ENCODE data around the gene PRR5. TPM values are rescaled to one million over a fixed set of nuclear protein-coding genes. Genes with fewer than 3 reads are reported as not detected.
A peak's percentile ranks its signal among the peaks of the same experiment; 100 is the strongest.
"Not testable (repeated sequence)": the region's sequence is repeated elsewhere in the genome, so short reads cannot be mapped to it uniquely, and the experiment has no call there.

The PRR5 gene
- total RNA-seq, 2 donors from 2014 or later: 12.5 to 20.4 TPM

GRCh38 chr22:44741929-44742328, 39.9 kb downstream of the PRR5 start:
- Histone ChIP-seq H3K27me3 (no peaks in the 10 kb centered on the region), H3K4me1 (peaks cover 15% of the 10 kb centered on the region), H3K9me3 (no peaks in the 10 kb centered on the region), H3K36me3 (replicated peaks in 1 of 2; ENCODE audit: insufficient read depth in 1 of 2, low read depth in 2 of 2) (no peaks in the 10 kb centered on the region), H3K27ac (no peak overlapping the region), H3K4me3 (no peak overlapping the region)
- WGBS, 2 donors: 61 to 67% methylated on average over 9 of the region's 9 CpGs
- ATAC-seq: no peak
- intact Hi-C loops (cut with DNase I): no loop called here
- TF ChIP-seq CTCF (IDR thresholded peaks at IDR 0.05): no peak
- no peak for TF ChIP-seq POLR2A (IDR thresholded peaks at IDR 0.05)
- DNase-seq: no peak

DNA sequence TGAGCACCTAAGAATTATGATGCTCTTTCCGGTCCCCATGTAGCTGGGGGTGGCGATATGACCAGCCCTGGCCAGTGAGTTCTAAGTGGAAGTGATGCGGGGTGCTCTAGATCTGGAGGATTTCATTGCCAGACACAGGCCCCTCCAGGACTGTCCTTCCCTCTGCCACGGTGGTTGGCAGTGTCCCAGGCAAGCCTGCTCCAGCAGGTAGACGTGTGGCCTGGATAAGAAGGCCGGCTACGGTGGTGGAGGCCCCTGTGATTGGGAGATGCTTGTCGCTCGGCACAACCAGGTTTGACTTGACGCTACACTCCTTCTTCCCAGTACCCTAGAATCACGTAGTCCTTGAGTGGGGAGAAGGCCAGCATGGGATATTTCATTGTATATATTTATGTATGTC, 41.2 kb downstream of the PRR5 start:
- H3K9me3 ChIP-seq: no peaks in the 10 kb centered on the region
- intact Hi-C loops (cut with DNase I): no loop called here
- 85% methylated on average over 6 to 11 of the region's 11 CpGs for WGBS, 2 donors
- no peaks in the 10 kb centered on the region for H3K36me3 ChIP-seq (replicated peaks in 1 of 2; ENCODE audit: insufficient read depth in 1 of 2, low read depth in 2 of 2)
- H3K4me1 ChIP-seq: peaks cover 28% of the 10 kb centered on the region
- no peaks in the 10 kb centered on the region for H3K27me3 ChIP-seq
- no peak for TF ChIP-seq POLR2A (IDR thresholded peaks at IDR 0.05)
- TF ChIP-seq CTCF (IDR thresholded peaks at IDR 0.05): no peak
- no peak for ATAC-seq
- H3K27ac ChIP-seq: no peak overlapping the region
- no peak overlapping the region for H3K4me3 ChIP-seq
- DNase-seq: no peak

DNA sequence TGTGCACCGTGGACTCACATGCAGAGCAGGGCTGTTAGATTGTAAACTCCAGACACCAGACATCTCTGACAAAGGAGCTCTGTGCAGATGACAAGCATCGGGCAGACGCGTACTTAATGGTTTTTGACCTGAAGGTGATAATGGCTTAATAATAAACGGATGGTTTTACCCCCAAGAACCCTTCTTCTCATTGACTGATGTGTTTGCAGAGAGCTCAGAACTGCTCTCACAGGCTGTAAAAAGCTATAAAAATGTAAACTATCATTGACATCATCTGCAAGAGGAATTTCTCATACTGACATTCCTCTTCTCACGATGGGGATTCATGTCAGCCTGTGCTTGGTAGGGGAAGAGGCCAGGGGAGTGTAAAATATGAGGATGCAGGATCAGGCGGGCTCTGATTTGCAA, 41.8 kb downstream of the PRR5 start:
- TF ChIP-seq CTCF (IDR thresholded peaks at IDR 0.05) (no peak), POLR2A (IDR thresholded peaks at IDR 0.05) (no peak)
- no peak for ATAC-seq
- intact Hi-C loops (cut with DNase I): no loop called here
- H3K27ac ChIP-seq: no peak overlapping the region
- no peak for DNase-seq
- no peak overlapping the region for H3K4me3 ChIP-seq
- peaks cover 31% of the 10 kb centered on the region for H3K4me1 ChIP-seq
- no peaks in the 10 kb centered on the region for H3K36me3 ChIP-seq (replicated peaks in 1 of 2; ENCODE audit: insufficient read depth in 1 of 2, low read depth in 2 of 2)
- no peaks in the 10 kb centered on the region for H3K27me3 ChIP-seq
- 51 to 64% methylated on average over 7 of the region's 7 CpGs for WGBS, 2 donors
- H3K9me3 ChIP-seq: no peaks in the 10 kb centered on the region

DNA sequence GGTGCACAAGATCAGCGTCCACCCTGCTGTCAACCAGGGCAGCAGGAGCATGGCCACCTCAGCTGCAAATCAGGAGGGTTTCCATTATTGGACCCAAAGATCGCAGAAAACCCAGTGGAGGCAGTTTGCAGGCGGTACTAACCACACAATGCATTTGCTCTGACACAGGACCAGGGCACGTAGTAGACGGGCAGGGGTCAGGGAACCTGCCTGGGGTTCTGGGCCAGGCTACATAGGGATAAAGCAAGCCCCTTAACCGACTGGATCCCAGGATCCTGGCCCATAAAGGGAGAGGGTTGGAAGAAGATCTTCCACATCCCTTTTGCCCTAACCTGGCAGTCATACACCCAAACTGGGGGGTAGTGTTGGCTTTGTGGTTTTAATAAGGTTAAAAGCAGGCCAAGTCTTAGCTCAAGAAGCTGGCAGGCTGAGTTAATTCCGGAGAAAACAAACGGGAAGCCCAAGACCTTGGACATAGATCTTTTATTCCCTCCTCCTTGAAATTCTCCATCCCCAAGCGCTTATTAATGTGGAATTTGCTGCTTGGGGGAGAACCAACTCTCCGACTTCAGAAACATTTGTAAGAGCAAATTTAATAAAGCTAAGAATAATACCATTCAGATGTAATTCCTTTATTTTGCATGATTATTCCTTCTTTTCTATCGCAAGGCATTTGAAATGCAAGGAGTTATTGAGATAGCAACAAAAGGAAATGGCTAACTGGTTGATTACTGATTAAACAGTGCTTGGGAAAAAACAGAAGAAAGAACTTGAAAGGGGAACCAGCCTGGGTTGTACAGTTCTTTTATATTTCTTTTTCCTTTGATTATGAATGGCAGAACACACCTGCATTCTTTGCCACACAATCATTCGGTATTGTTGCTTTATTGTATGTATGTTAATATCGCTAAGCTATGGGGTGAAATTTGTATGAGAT, 44.1 kb downstream of the PRR5 start:
- Histone ChIP-seq H3K36me3 (replicated peaks in 1 of 2; ENCODE audit: insufficient read depth in 1 of 2, low read depth in 2 of 2) (no peaks in the 10 kb centered on the region), H3K4me1 (peaks cover 31% of the 10 kb centered on the region), H3K9me3 (no peaks in the 10 kb centered on the region), H3K27ac (peak overlapping the region; percentile 50 to 79 (median 66)), H3K27me3 (no peaks in the 10 kb centered on the region), H3K4me3 (no peak overlapping the region)
- TF ChIP-seq POLR2A (IDR thresholded peaks at IDR 0.05) (no peak), CTCF (IDR thresholded peaks at IDR 0.05) (no peak)
- no peak for DNase-seq
- peak; percentile 49 for ATAC-seq
- WGBS, 2 donors: 34 to 43% methylated on average over 9 to 13 of the region's 13 CpGs
- intact Hi-C loops (cut with DNase I): no loop called here

- H3K27me3 ChIP-seq; ATAC-seq; H3K9me3 ChIP-seq; DNase-seq; H3K4me3 ChIP-seq; H3K36me3 ChIP-seq (replicated peaks in 1 of 2; ENCODE audit: insufficient read depth in 1 of 2, low read depth in 2 of 2); intact Hi-C loops (cut with DNase I): not testable (repeated sequence)
- Histone ChIP-seq H3K27ac (peak overlapping the region in 2 of 4 donors; percentile 75 to 79), H3K4me1 (peaks cover 31% of the 10 kb centered on the region)
- WGBS, 2 donors: 90 to 94% methylated on average over 4 of the region's 4 CpGs
Observed at GRCh38 chr22:44747784-44748127, 45.8 kb downstream of the PRR5 start.

Data from body of pancreas (tissue), 4 donors.